IMR-90 (cell line): ENCODE data around the gene GNAO1. TPM values are rescaled to one million over a fixed set of nuclear protein-coding genes. Genes with fewer than 3 reads are reported as not detected.
A peak's percentile ranks its signal among the peaks of the same experiment; 100 is the strongest.

Source experiments
- ATAC-seq: fragments of 200-7000 bp; cut with Tn5 transposase; 2 replicates; pipeline ENCODE4 v1.9.1; 2020; ENCODE audit warnings: low read depth, mild to moderate bottlenecking, moderate library complexity
- BruUV-seq: library from RNA; stranded (reverse); fragments of 400-500 nt; replicated peaks from 2 replicates; lab custom pipeline; 2021; lab: Mats Ljungman, UMichigan
- CTCF ChIA-PET: fragments of 300-600 bp; formaldehyde crosslinking; extraction: SDS; loops from one replicate; lab custom pipeline; 2021; ENCODE audit warnings: antibody characterized with exemption; lab: Yijun Ruan, JAX
- POLR2A ChIA-PET: fragments of 300-600 bp; sonication (Branson Sonifier 250); formaldehyde crosslinking; loops from one replicate; lab custom pipeline; 2022; ENCODE audit warnings: antibody characterized with exemption; ENCODE audit not compliant: unreplicated experiment; lab: Charles Lee
- DNase-seq: peaks from one replicate; pipeline ENCODE4 v3.0.0; 2013
- H2AFZ ChIP-seq: replicated peaks from 2 replicates; pipeline ENCODE3; 2013; ENCODE audit warnings: low read length, mild to moderate bottlenecking; ENCODE audit not compliant: poor library complexity
- H2AK5ac ChIP-seq: 2 replicates; pipeline ENCODE4 v1.6.1; 2013; ENCODE audit warnings: low read depth, low read length, inconsistent platforms
- H2AK9ac ChIP-seq: replicated peaks from 2 replicates; pipeline ENCODE3; 2013; ENCODE audit warnings: mild to moderate bottlenecking, low read depth, low read length, moderate library complexity; ENCODE audit not compliant: poor library complexity
- H2BK120ac ChIP-seq: 2 replicates; pipeline ENCODE4 v1.6.1; 2013; ENCODE audit warnings: low read depth, low read length, inconsistent platforms
- H2BK15ac ChIP-seq: 3 replicates; pipeline ENCODE4 v1.6.1; 2013; ENCODE audit warnings: low read depth, low read length, inconsistent platforms
- H2BK20ac ChIP-seq: 2 replicates; pipeline ENCODE4 v1.6.1; 2013; ENCODE audit warnings: low read depth, mild to moderate bottlenecking, inconsistent platforms, low read length, moderate library complexity
- H2BK5ac ChIP-seq: 2 replicates; pipeline ENCODE4 v1.6.1; 2013; ENCODE audit warnings: mild to moderate bottlenecking, low read depth, low read length, inconsistent platforms; ENCODE audit not compliant: poor library complexity, severe bottlenecking
- H3K14ac ChIP-seq: replicated peaks from 2 replicates; pipeline ENCODE4 v1.6.1; 2013; ENCODE audit warnings: low read depth, low read length, inconsistent platforms
- H3K18ac ChIP-seq: 2 replicates; pipeline ENCODE4 v1.6.1; 2013; ENCODE audit warnings: low read depth, low read length, control low read depth
- H3K23ac ChIP-seq: 2 replicates; pipeline ENCODE4 v1.6.1; 2013; ENCODE audit warnings: low read depth, low read length, inconsistent platforms
- H3K27ac ChIP-seq: 2 replicates; pipeline ENCODE4 v1.5.1; 2013; ENCODE audit warnings: mild to moderate bottlenecking, control low read depth, low read length; ENCODE audit not compliant: insufficient read depth
- H3K27me3 ChIP-seq: 2 replicates; pipeline ENCODE4 v1.6.1; 2013; ENCODE audit warnings: low read length; ENCODE audit not compliant: control insufficient read depth, insufficient read depth
- H3K36me3 ChIP-seq: 2 replicates; pipeline ENCODE4 v1.6.1; 2013; ENCODE audit warnings: low read length, mixed read lengths; ENCODE audit not compliant: control insufficient read depth, insufficient read depth
- H3K4ac ChIP-seq: 2 replicates; pipeline ENCODE4 v1.6.1; 2013; ENCODE audit warnings: low read depth, low read length, inconsistent platforms
- H3K4me1 ChIP-seq: 2 replicates; pipeline ENCODE4 v1.6.1; 2013; ENCODE audit warnings: low read length, mixed read lengths; ENCODE audit not compliant: control insufficient read depth, insufficient read depth
- H3K4me2 ChIP-seq: 2 replicates; pipeline ENCODE4 v1.6.1; 2013; ENCODE audit warnings: low read depth, mild to moderate bottlenecking, control low read depth, low read length, moderate library complexity
- H3K4me3 ChIP-seq: 2 replicates; pipeline ENCODE4 v1.5.1; 2013; ENCODE audit warnings: low read depth, mild to moderate bottlenecking, control low read depth, low read length, moderate library complexity; ENCODE audit not compliant: insufficient read depth
- H3K56ac ChIP-seq: 2 replicates; pipeline ENCODE4 v1.6.1; 2013; ENCODE audit warnings: low read length, inconsistent platforms; ENCODE audit not compliant: insufficient read depth; ENCODE audit errors: extremely low read depth
- H3K79me1 ChIP-seq, 2 experiments: 2 replicates each; pipeline ENCODE4 v1.6.1; 2013; ENCODE audit warnings: low read length in 2 of 2, inconsistent platforms in 1 of 2, low read depth in 1 of 2
- H3K9ac ChIP-seq: 2 replicates; pipeline ENCODE4 v1.6.1; 2013; ENCODE audit warnings: low read depth, low read length, control low read depth
- H3K9me1 ChIP-seq: 2 replicates; pipeline ENCODE4 v1.6.1; 2013; ENCODE audit warnings: low read length, inconsistent platforms; ENCODE audit not compliant: insufficient read depth
- H3K9me3 ChIP-seq: 2 replicates; pipeline ENCODE4 v1.6.1; 2013; ENCODE audit warnings: low read length; ENCODE audit not compliant: control insufficient read depth, insufficient read depth
- H4K20me1 ChIP-seq: 2 replicates; pipeline ENCODE4 v1.6.1; 2013; ENCODE audit warnings: low read length, inconsistent platforms; ENCODE audit not compliant: insufficient read depth
- H4K5ac ChIP-seq: 2 replicates; pipeline ENCODE4 v1.6.1; 2013; ENCODE audit warnings: mild to moderate bottlenecking, low read depth, low read length, control low read depth
- H4K8ac ChIP-seq, 2 experiments: 2 replicates each; pipeline ENCODE4 v1.6.1; 2013; ENCODE audit warnings: low read depth in 2 of 2, low read length in 2 of 2, control low read depth in 1 of 2, inconsistent platforms in 1 of 2
- H4K91ac ChIP-seq: 2 replicates; pipeline ENCODE4 v1.6.1; 2013; ENCODE audit warnings: low read depth, low read length, inconsistent platforms; ENCODE audit not compliant: insufficient read depth
- CEBPB ChIP-seq: IDR thresholded peaks from 2 replicates; pipeline ENCODE4 v1.6.1; 2012; ENCODE audit warnings: low read depth, low read length, improper control_type of control experiment
- NFE2L2 ChIP-seq: fragments of 150-350 bp; IDR thresholded peaks from 2 replicates; pipeline ENCODE4 v1.6.1; 2016; ENCODE audit warnings: low read depth, mild to moderate bottlenecking, low read length
- WGBS, 2 experiments: methylation state at CpG; one replicate each; pipeline versions ENCODE4 v1.1.5 to v1.1.7; 2013; ENCODE audit warnings: missing lambda C conversion rate in 2 of 2; ENCODE audit not compliant: insufficient read length in 1 of 2; ENCODE audit errors: extremely low coverage in 2 of 2; 5-methylcytosine and 5-hydroxymethylcytosine counted together
- dilution Hi-C: fragments of 300-500 bp; cut with HindIII; formaldehyde crosslinking; loops from one replicate; pipeline ENCODE4 v1.14.3; 2018; ENCODE audit warnings: low sequenced_read_pairs; ENCODE audit not compliant: unreplicated experiment
- in situ Hi-C: fragments of 300-500 bp; cut with MboI; formaldehyde crosslinking; loops from 3 replicates; pipeline ENCODE4 v1.14.3; 2019; ENCODE audit warnings: low sequenced_read_pairs, inconsistent platforms, mixed read lengths
- intact Hi-C: fragments of 100-400 bp; cut with micrococcal nuclease; formaldehyde crosslinking; loops from 2 replicates; pipeline ENCODE4 v1.10.0; 2022
- polyA plus RNA-seq, 3 experiments: library from polyadenylated mRNA; depleted of rRNA; stranded (reverse); fragments of >200 nt; gene quantifications; 2 replicates each; pipeline ENCODE4 v1.2.3, GENCODE V29; 2012; ENCODE audit warnings: low replicate concordance in 1 of 3
- total RNA-seq: library from RNA; depleted of rRNA; stranded (reverse); fragments of >200 nt; gene quantifications from 2 replicates; pipeline ENCODE4 v1.2.3, GENCODE V29; 2012

The GNAO1 gene
- total and polyA plus RNA-seq, 2 of the 4 experiments (the other 2 are of a cell fraction): under 0.01 to 0.07 TPM

DNA sequence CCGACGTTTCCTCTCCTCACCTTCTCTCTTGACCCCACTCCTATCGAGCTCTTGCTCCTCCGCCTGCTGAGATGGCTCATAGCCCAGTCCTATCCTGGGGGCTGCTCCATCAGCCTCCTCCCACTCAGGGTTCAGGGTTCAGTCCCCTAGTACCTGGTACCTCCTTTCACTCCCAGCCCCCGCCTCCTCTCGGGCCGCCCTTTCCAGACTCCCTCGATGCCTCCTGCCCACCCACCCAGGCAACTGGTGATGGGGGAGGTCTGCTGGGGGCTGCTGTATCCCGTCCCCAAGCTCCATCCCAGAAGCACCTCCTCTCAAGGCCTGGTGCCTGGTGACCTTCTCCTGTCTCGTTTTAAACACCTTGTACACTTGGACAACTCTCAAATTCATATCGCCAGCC lies 140.1 kb downstream of the GNAO1 start:
- Histone ChIP-seq H3K27me3 (peaks cover 5% of the 10 kb centered on the region; the same call in 1 of the 2 replicates), H3K14ac (no peak overlapping the region), H4K8ac (no peak overlapping the region), H3K9me3 (no peaks in the 10 kb centered on the region), H3K27ac (no peak overlapping the region), H4K5ac (no peak overlapping the region), H3K9me1 (no peaks in the 10 kb centered on the region; the same call in 1 of the 2 replicates), H3K23ac (no peak overlapping the region), H3K4me1 (no peaks in the 10 kb centered on the region), H2BK20ac (no peak overlapping the region), H4K20me1 (no peaks in the 10 kb centered on the region), H3K4me3 (no peak overlapping the region), H3K18ac (no peak overlapping the region), H3K4ac (no peak overlapping the region), H2BK120ac (no peak overlapping the region), H3K9ac (no peak overlapping the region), H3K4me2 (no peak overlapping the region), H3K56ac (no peak overlapping the region), H2AFZ (no peak overlapping the region), H3K79me1 (no peaks in the 10 kb centered on the region), H2BK5ac (no peak overlapping the region), H4K91ac (no peak overlapping the region), H3K36me3 (no peaks in the 10 kb centered on the region), H2AK9ac (peak overlapping the region; percentile 7), H2AK5ac (no peak overlapping the region), H2BK15ac (no peak overlapping the region)
- ATAC-seq (no peak), DNase-seq (no peak)
- CTCF ChIA-PET: interaction anchor here (1.9 kb wide), 1 partner anchor 25 kb away, joined by 7 read pairs; no protein-coding TSS in a partner anchor
- TF ChIP-seq NFE2L2 (no peak), CEBPB (no peak)
- WGBS, 2 experiments: 70% methylated on average over 6 of the region's 11 CpGs; no CpG with 5 or more reads in 1 of the 2 experiments
- intact Hi-C loops (no loop called here), in situ Hi-C loops (no loop called here), dilution Hi-C loops (no loop called here)
- POLR2A ChIA-PET: no interaction called here
- no TSS peak for BruUV-seq
